Thymus (tissue), 11 donors: ENCODE data around the gene ILF3. TPM values are rescaled to one million over a fixed set of nuclear protein-coding genes. Genes with fewer than 3 reads are reported as not detected.
A peak's percentile ranks its signal among the peaks of the same experiment; 100 is the strongest.

Experiments
- DNase-seq, 9 donors: peaks; one replicate each; pipeline ENCODE4 v3.0.0-alpha.2; 2013; ENCODE audit warnings: low spot score in 9 of 9, low read depth in 6 of 9, missing footprints in 1 of 9
- H3K27ac ChIP-seq, 2 donors: one replicate each; pipeline ENCODE4 v1.5.1; 2013; ENCODE audit warnings: control low read depth in 1 of 2, low read depth in 1 of 2, low read length in 1 of 2, mild to moderate bottlenecking in 1 of 2, moderate library complexity in 1 of 2
- H3K27me3 ChIP-seq, 2 donors: one replicate each; pipeline ENCODE4 v1.5.1; 2013; ENCODE audit warnings: low read length in 1 of 2; ENCODE audit not compliant: control insufficient read depth in 2 of 2, insufficient read depth in 1 of 2
- H3K36me3 ChIP-seq, 2 donors: one replicate each; pipeline ENCODE4 v1.5.1; 2013; ENCODE audit warnings: low read length in 1 of 2, mild to moderate bottlenecking in 1 of 2, moderate library complexity in 1 of 2; ENCODE audit not compliant: control insufficient read depth in 2 of 2, insufficient read depth in 2 of 2
- H3K4me1 ChIP-seq, 2 donors: one replicate each; pipeline ENCODE4 v1.5.1; 2013; ENCODE audit warnings: low read length in 2 of 2; ENCODE audit not compliant: control insufficient read depth in 2 of 2, insufficient read depth in 2 of 2
- H3K4me3 ChIP-seq, 2 donors: one replicate each; pipeline ENCODE4 v1.5.1; 2013; ENCODE audit warnings: low read length in 2 of 2, control low read depth in 1 of 2, mild to moderate bottlenecking in 1 of 2
- H3K9me3 ChIP-seq, 2 donors: one replicate each; pipeline ENCODE4 v1.5.1; 2013; ENCODE audit warnings: low read length in 1 of 2, mild to moderate bottlenecking in 1 of 2; ENCODE audit not compliant: control insufficient read depth in 2 of 2, insufficient read depth in 1 of 2
- WGBS: extraction: QIAGEN DNeasy Blood & Tissue Kit; methylation state at CpG from one replicate; pipeline ENCODE4 v1.1.7; 2013; 5-methylcytosine and 5-hydroxymethylcytosine counted together
- polyA plus RNA-seq: library from polyadenylated mRNA; stranded (reverse); fragments of 200-250 nt; gene quantifications from one replicate; pipeline ENCODE4 v1.2.3, GENCODE V29; 2013
- total RNA-seq: library from RNA; stranded (reverse); fragments of 120-200 nt; gene quantifications from one replicate; pipeline ENCODE4 v1.2.4, GENCODE V29; 2013
- donor health status: healthy.

Gene ILF3
- total and polyA plus RNA-seq, 2 donors, result 60.7 to 185 TPM

- H3K4me3 ChIP-seq, result no peak overlapping the region
- H3K4me1 ChIP-seq, result peaks cover 0 to 3% of the 10 kb centered on the region in 2 donors
- H3K36me3 ChIP-seq, result peaks cover 70 to 72% of the 10 kb centered on the region in 2 donors
- H3K27me3 ChIP-seq, result no peaks in the 10 kb centered on the region
- DNase-seq, result no peak
- H3K27ac ChIP-seq, result no peak overlapping the region
- peaks cover 0 to 3% of the 10 kb centered on the region in 2 donors for H3K9me3 ChIP-seq
- WGBS, result 84% methylated on average over 8 of the region's 8 CpGs
Measured at GRCh38 chr19:10637894-10638293, 16.3 kb upstream of the ILF3 start.

GRCh38 chr19:10639836-10640235 lies 14.3 kb upstream of the ILF3 start:
- DNase-seq, result no peak
- peaks cover 0 to 3% of the 10 kb centered on the region in 2 donors for H3K9me3 ChIP-seq
- peaks cover 0 to 22% of the 10 kb centered on the region in 2 donors for H3K4me1 ChIP-seq
- 96% methylated on average over 8 of the region's 8 CpGs for WGBS
- no peak overlapping the region for H3K27ac ChIP-seq
- peaks cover 71 to 78% of the 10 kb centered on the region in 2 donors for H3K36me3 ChIP-seq
- H3K4me3 ChIP-seq, result no peak overlapping the region
- no peaks in the 10 kb centered on the region for H3K27me3 ChIP-seq

- WGBS, result 96% methylated on average over 2 of the region's 2 CpGs
- no peak overlapping the region for H3K27ac ChIP-seq
- H3K4me1 ChIP-seq, result peaks cover 0 to 22% of the 10 kb centered on the region in 2 donors
- H3K9me3 ChIP-seq, result peaks cover 0 to 2% of the 10 kb centered on the region in 2 donors
- H3K36me3 ChIP-seq, result peaks cover 66 to 73% of the 10 kb centered on the region in 2 donors
- H3K4me3 ChIP-seq, result no peak overlapping the region
- H3K27me3 ChIP-seq, result no peaks in the 10 kb centered on the region
- no peak for DNase-seq
Measured at GRCh38 chr19:10640361-10640760, 13.8 kb upstream of the ILF3 start.

- Histone ChIP-seq H3K36me3 (peaks cover 59 to 67% of the 10 kb centered on the region in 2 donors), H3K4me3 (no peak overlapping the region), H3K27me3 (no peaks in the 10 kb centered on the region), H3K27ac (no peak overlapping the region), H3K4me1 (peaks cover 0 to 22% of the 10 kb centered on the region in 2 donors), H3K9me3 (no peaks in the 10 kb centered on the region)
- no peak for DNase-seq
- WGBS, result 92% methylated on average over 4 of the region's 4 CpGs
Measured at GRCh38 chr19:10641248-10641647, 12.9 kb upstream of the ILF3 start.

DNA sequence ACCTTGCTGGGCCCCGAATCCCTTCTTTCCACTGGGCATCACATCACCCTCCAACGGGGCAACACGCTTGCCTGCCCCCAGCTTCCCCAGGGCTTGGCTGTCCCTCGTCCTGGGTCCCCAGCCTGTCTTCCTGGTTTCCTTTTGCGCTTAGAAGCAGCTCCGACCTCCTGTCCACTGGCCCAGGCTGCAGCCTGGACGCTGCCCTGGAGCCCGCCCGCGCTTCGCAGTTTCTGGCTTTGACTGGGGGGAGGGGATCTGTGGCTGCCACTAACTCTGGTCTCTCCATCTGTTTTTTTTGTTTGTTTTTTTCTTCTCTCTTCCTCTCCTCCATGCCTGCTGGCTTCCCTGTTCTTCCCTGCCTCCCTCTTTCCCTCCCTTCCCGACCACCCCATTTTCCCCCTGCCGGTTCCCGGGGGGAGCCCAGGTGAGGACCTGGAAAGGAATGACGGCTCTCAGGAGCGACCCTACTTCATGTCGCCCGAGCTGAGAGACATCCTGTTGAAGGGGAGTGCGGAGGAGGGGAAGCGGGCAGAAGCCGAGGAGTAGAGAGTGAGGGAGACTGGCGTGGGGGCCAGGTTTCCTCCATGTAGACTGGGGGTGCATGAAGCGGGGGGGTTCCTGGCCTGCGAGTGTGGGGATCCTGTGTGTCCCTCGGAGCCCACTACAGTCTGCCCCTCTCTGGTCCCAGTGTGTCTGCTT lies 11.5 kb upstream of the ILF3 start:
- Histone ChIP-seq H3K27me3 (no peaks in the 10 kb centered on the region), H3K36me3 (peaks cover 46 to 54% of the 10 kb centered on the region in 2 donors), H3K4me1 (peaks cover 0 to 25% of the 10 kb centered on the region in 2 donors), H3K9me3 (no peaks in the 10 kb centered on the region), H3K4me3 (no peak overlapping the region), H3K27ac (no peak overlapping the region)
- 92% methylated on average over 25 of the region's 25 CpGs for WGBS
- no peak for DNase-seq

GRCh38 chr19:10643172-10643967 lies 10.8 kb upstream of the ILF3 start:
- peak overlapping the region; percentile 41 to 43 for H3K27ac ChIP-seq
- H3K36me3 ChIP-seq, result peaks cover 39 to 46% of the 10 kb centered on the region in 2 donors
- peaks cover 0 to 25% of the 10 kb centered on the region in 2 donors for H3K4me1 ChIP-seq
- H3K4me3 ChIP-seq, result no peak overlapping the region
- DNase-seq, result no peak
- H3K9me3 ChIP-seq, result no peaks in the 10 kb centered on the region
- WGBS, result 69% methylated on average over 21 of the region's 21 CpGs
- no peaks in the 10 kb centered on the region for H3K27me3 ChIP-seq

GRCh38 chr19:10643968-10644259 lies 10.2 kb upstream of the ILF3 start:
- Histone ChIP-seq H3K27me3 (no peaks in the 10 kb centered on the region), H3K4me3 (no peak overlapping the region), H3K27ac (peak overlapping the region; percentile 70 to 77), H3K9me3 (no peaks in the 10 kb centered on the region), H3K4me1 (peaks cover 0 to 25% of the 10 kb centered on the region in 2 donors), H3K36me3 (peaks cover 38 to 46% of the 10 kb centered on the region in 2 donors)
- DNase-seq, result no peak
- 90% methylated on average over 3 of the region's 3 CpGs for WGBS

DNA sequence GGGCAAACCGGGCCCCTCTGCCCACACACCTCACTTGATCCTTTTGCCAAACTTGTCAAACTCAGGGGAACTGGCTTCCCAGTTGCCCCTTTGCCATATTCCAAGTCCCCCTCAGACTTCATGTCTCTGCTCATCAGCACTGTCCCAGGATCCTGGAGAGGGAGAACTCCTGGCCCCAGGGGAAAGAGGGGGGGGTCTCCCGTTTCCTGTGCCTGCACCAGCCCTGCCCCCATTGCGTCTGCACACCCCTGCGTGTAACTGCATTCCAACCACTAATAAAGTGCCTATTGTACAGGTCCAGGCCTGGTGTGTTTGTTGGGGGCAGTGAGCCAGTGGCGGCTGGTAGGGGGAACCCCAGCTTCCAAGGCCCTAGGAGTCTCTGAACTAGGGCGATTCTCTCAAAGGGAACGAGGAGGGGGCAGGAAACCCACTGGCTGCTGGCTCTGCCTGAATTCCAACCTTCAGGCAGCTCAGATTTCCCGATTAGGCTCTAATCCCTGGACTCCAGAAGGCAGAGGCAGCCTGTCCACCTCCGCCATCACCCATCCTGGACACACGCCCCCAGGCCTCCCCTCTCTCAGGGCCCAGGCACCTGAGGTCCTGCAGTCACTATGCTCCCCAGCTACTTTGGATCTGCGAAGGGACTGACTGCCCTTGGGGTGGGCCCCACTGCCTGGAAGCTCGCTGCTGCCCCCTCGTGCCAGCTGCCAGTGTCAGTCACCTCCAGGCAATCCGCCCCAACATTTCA lies 9.7 kb upstream of the ILF3 start:
- no peaks in the 10 kb centered on the region for H3K27me3 ChIP-seq
- H3K9me3 ChIP-seq, result no peaks in the 10 kb centered on the region
- H3K4me1 ChIP-seq, result peaks cover 0 to 25% of the 10 kb centered on the region in 2 donors
- peak; percentile 39 to 82 (median 59) for DNase-seq
- H3K4me3 ChIP-seq, result no peak overlapping the region
- 38% methylated on average over 14 of the region's 14 CpGs for WGBS
- H3K27ac ChIP-seq, result peak overlapping the region; percentile 70 to 77
- peaks cover 33 to 41% of the 10 kb centered on the region in 2 donors for H3K36me3 ChIP-seq
